Erythroblast (primary cell): Measurements from ENCODE around the gene WASF2.

ENCODE experiments used
- DNase-seq, 2 experiments: peaks; one replicate each; lab custom pipeline; 2025; lab: John Stamatoyannopoulos, UW
- GATA1 ChIP-seq: IDR thresholded peaks from 2 replicates; pipeline ENCODE4 v1.6.1; 2011; ENCODE audit warnings: low read depth, mild to moderate bottlenecking, control low read depth, low read length, moderate library complexity
- POLR2A ChIP-seq: IDR thresholded peaks from 2 replicates; pipeline ENCODE4 v1.6.1; 2011; ENCODE audit warnings: mild to moderate bottlenecking, low read length

WASF2 gene

DNA sequence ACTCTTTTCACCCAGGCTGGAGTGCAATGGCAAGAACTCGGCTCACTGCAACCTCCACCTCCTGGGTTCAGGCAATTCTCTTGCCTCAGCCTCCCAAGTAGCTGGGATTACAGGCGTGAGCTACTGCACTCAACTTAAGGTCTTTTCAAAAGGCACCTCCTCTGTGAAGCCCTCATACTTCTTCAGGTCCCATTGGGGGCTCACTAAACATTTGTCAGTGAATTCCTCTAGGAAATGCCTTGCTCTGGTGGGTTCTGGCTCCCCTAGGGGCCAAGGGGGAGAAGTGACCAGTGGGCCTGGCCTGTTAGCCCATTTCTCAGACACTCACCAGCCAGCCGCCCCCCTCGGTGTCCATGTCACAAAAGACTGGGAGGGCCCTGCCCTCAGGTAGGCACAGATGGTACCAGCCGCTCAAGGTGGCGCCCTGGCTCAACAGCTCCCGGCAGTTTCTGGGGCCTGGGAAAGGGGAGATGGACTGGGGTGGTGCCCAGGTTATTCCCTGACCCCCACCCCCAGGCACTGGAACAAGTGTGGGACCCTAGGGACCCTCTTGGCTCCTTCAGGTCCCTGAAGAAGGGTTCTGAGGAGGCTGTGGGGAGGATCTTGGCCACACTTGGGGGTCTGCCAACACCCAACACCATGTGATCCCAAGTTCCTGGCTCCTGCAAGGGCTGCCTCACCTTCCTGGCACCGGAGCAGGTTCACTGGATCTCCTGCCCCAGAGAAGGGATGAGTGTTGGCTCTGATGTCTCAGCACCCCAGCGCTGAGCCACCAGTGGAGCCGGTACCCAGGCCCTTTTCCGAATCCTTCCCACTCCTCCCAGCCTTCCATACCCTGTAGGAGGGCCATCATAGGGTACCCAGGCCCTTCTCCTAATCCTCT lies 116.9 kb downstream of the WASF2 start:
- TF ChIP-seq GATA1 (no peak), POLR2A (no peak)
- no peak for DNase-seq

DNA sequence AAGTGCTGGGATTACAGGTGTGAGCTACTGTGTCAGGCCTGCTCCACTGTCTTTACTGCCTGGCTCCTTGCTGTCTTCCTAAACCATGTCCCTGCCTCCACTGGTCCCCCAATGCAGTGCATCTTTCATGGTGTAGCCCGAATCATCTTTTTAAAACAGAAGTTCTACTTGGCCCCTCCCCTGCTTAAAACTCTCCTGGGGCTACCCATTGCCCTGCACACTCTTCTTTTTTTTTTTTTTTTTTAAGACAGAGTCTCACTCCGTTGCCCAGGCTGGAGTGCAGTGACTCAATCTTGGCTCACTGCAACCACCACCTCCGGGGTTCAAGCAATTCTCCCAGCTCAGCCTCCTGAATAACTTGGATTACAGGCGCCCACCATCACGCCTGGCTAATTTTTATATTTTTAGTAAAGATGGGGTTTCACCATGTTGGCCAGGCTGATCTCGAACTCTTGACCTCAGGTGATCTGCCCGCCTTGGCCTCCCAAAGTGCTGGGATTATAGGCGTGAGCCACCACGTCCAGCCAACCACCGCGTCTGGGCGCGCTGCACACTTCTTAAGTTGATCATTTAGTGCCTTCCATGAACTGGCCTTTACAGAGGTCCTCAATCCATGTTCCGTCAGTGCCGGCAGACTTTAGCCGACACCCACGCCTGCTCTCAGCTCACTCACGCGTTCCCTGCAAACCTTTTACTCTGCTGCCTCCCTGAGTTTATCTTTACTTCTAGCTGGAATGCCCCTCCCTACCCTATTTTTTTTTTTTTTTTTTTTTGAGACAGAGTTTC lies 117.8 kb downstream of the WASF2 start:
- no peak for TF ChIP-seq GATA1
- TF ChIP-seq POLR2A = no peak
- no peak for DNase-seq

DNA sequence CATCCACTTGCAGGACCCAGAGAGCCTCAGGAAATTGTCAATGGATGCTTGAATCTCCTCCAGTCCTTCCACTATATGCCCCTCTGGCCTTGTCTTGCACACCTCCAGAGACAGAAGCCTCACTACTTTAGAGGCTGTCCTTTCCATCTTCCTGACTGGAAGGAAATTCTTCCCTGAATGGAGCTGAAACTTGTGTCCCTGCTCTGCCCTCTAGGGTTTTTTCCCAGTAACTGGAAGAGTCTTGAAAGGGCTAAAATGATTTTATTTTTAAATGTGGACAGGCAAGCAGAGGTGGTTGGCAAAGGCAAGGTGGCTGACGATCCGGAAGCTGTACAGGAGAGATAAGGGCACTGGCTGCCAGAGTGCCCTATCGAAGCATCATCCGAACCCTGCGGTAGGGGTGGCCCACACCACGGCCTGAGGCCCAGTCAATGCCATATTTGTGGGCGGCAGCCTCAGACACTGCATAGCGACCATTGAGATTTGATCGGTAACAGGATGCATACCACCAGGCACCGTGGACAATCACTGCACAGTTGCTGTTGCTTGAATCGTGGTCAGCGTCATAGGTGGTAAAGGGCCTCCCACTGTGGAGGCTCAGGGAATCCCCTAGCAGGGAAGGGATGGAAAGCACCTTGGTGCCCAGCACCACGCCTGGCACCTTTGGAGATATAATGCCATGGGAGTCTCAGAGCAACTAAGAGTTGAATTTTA lies 120.9 kb downstream of the WASF2 start:
- peak in 1 of 2 experiments; percentile 67 for DNase-seq
- TF ChIP-seq GATA1 (no peak), POLR2A (no peak)

DNA sequence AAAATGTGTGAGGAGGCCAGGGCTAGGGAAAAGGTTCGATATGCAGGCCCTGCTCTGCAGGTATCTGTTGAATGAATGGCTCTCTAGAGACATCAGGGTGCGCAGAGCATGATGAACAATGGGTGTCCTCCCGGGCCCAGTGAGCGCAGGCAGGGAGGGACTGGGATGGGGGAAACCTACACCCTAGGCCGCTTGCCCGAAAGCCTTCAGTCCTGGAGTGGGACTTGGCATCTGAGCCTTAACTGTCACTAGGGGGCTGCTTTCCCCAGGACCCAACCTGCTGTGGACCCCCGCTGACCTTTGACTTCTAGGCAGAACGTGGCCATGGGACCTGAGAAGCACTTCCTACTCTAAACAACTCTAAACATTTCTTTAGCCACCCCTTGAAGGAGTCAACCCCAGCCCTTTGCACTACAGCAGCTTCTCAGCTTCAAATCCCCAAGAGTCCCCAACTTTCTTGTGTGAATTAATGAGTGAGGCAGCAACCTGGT lies 122.8 kb downstream of the WASF2 start:
- TF ChIP-seq GATA1 (no peak), POLR2A (no peak)
- DNase-seq = no peak

DNA sequence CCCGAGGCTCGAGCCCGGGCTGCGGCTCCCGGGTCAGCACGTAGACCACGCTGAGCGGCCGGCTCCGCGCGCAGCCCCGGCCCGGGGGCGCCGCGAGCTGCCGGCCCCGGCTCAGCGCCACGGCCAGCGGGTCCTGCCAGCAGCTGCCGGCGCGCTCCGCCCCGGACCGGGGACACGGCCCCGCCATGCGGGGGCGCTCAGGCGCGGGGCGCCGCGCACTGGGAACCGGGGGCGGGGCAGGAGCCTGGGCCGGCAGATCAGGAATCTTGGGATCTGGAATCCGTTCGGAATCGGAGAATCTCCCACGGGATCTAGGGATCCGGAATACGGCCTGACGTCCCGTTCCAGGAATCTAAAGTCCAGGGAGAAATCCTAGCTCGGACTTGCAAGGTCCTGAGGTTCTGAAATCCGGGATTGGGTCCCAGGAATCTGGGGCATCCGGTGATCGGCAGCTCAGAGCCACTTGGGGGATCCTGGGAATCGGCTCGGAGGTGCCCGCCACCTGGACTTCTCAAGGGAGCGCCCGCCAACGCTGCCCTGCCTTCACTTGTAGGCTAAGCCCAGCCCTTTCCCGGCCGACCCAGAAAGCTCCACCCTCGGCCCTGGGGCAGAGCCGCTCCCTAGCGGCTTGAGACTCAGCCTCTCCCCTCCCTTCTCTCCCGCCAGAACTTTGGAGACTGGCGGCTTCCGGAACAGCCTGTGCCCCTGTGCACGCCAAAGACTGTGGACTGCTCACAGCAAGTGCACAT lies 123.4 kb downstream of the WASF2 start, which contains the start of gene MAP3K6:
MAP3K6 (minus strand) TSS at position 551 of the 749 bp plus-strand sequence; CDS start at position 187, 364 bp downstream.
- DNase-seq = peak in 1 of 2 experiments; percentile 72
- TF ChIP-seq POLR2A (no peak), GATA1 (no peak)

DNA sequence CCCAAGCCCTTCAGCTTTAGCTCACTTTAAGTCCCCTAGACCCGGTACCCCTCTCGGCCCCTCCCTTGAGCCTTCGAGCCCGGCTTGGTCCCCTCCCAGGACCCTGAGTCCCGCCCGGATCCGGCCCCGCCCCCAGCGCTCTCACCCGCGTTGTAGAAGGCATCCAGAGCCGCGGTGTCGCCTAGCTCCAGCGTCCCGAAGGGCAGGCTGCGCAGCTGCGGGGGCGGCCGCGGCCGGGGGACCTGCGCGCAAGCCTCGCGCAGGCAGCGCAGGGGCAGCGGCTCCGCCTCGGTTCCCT lies 123.9 kb downstream of the WASF2 start:
- peak in 1 of 2 experiments; percentile 77 for DNase-seq
- TF ChIP-seq GATA1 (no peak), POLR2A (no peak)

DNA sequence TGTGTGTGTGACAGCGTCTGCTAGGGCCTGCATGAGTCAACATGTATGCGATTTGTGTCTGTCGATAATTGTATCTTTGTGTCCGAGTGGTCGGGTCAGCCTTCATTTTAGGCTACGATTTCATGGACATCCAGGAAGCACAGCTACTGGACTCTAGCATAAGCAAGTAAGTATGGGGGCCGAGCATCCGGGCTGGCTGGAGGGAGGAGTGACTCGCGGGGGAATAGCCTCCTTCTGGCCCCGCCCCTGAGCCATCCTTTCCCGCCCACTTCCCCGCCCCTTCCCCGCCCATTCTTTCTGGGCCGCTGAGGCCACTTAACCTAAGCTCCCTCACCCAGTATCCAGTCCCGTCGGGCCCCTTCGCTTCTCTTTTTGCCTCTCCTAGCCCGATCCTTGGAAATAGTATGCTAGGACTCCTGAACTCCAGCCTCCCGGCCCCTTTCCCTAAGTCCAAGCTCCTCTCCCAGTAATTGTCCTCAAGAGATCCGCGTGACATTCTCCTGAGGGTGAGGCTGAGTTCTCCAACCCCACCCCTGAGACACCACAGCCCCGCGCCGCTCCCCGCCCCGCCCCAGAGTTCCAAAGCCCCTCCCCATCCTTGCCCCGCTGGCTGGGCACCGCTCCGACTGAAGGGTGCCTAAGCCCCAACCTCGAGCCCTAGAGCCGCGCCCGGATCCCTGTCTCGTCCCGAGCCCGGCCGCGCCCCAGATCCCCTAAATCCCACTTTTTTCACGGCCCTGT lies 124.4 kb downstream of the WASF2 start:
- TF ChIP-seq GATA1 (no peak), POLR2A (no peak)
- DNase-seq = peak in 1 of 2 experiments; percentile 91

DNA sequence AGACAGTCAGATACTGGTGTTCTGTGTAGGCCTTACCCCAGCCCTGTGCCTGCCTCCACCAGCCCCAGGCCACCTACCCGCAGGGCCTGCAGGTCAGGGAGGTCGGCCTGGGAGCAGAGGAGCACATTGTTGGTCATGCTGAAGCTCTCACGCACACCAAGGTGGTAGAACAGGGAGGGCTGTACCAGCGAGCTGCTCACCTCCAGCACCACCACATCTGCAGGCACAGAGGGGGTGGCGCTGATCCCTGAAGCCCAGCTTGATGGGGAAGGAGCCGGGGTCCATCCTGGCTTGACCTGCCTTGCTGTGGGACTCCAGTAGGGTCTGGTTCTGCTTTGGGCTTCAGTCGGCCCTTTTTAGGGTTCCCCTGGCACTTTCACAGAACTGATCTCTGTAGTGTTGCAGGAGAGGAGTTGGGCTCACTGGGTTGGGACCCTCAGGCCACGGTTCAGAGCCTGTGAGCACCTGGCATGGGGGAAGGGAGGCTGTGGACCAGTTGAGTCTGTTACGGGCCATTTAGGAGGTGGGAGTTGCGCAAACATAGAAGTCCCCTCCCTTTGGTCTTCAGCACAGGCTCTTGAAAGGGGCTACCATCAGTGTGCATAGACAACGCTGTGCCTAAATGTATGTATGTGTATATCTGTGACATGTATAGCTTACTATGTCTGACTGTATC lies 125.1 kb downstream of the WASF2 start:
- TF ChIP-seq POLR2A (no peak), GATA1 (no peak)
- no peak for DNase-seq

DNA sequence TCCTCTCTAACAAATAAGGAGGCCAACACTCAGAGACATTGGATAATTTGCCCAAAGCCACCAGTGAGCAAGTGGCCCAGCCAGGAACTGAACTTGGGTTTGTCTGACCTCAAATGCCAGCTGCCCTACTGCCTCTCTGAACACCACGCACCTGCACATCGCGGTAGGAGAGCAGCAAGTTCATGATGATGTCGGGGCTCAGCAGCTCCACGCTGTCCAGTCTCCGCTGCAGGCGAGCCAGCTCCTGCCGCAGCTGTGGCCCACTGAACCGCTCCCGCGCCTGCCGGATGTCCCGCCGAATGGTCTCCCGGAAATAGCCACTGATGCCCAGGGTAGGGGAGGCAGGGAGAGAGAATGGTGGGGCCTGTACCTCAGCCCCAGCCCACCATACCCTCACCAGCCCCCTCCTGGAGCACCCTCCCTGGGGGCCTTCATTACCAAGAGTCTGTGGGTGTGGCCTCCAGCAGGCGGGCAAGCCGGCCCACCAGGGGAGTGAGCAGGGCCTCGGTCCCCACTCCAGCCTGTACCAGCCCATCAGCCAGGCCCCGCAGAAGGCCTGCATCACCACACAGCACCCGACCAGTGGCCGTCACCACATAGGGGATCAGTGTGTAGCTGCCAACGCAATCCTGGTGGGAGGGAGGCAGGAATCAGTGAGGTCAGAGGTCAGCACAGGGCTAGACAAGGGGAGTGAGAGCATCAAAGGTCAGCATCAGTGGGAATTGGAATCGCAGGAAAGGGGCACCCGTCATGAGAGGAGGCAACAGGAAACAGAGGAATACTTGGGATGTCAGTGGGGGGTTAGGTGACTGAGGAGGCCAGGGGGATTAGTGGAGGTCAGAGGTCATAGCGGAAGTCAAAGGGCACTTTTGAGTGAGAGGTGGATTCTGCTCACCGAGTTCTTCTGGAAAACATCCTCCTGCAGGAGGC lies 125.9 kb downstream of the WASF2 start:
- no peak for DNase-seq
- TF ChIP-seq GATA1 (no peak), POLR2A (no peak)

DNA sequence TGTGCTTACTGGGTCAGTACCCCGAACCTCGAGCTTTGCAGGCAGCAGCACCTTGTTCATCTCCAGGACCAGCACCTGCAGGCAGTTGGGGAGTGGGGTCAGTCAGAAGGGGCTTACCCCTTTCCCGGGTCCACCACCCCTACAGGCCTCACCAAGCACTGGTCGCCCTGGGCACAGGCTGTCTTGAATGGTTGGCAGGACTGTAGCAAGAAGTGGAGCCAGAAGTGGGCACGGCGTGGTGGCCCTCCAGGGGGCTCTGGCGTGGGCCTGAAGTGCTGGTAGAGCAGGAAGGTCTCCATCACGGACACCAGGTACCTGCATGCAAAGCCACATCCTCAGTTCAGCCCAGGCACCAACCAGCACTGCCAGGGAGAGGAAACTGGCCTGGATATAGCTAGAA lies 128.4 kb downstream of the WASF2 start:
- TF ChIP-seq POLR2A (no peak), GATA1 (no peak)

DNA sequence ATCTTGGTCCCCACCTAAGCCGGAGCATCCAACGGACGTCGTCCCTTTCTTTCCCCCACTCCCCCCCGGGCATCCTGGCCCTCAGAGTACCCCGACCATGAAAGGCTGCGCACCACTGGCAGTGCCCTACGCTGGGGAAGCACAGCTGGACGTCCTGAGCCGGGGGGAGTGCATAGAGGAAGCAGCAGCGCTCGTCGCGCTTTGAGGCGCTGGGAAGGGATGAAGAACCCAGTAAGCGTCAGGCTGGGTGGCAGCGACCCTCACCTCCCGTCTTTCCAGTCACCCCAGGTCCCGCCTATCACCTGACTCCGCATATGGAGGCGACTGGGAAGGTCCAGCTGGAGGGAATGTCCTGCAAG lies 128.9 kb downstream of the WASF2 start:
- DNase-seq = no peak
- TF ChIP-seq GATA1 (no peak), POLR2A (no peak)

More for the DNA sequence above, 128.4 kb downstream of the WASF2 start:
- DNase-seq = no peak
